HFF-Myc (cell line): ENCODE measurements around the gene KCNMA1.

ENCODE experiments used
- DNase-seq: peaks from one replicate; pipeline ENCODE4 v3.0.0-alpha.2; 2011; ENCODE audit warnings: low read depth; ENCODE audit errors: extremely low read depth
- H3K4me3 ChIP-seq: replicated peaks from 2 replicates; pipeline ENCODE4 v1.5.1; 2011; ENCODE audit warnings: low read depth, mild to moderate bottlenecking, control low read depth, low read length
- CTCF ChIP-seq: IDR thresholded peaks from 2 replicates; pipeline ENCODE4 v1.5.1; 2012; ENCODE audit warnings: mild to moderate bottlenecking, low read depth, low read length, control low read depth; ENCODE audit errors: missing control alignments

Gene KCNMA1

GRCh38 chr10:77467422-77467963 is 170.1 kb downstream of the KCNMA1 start:
- no peak overlapping the region for H3K4me3 ChIP-seq
- TF ChIP-seq CTCF: no peak
- DNase-seq: no peak

GRCh38 chr10:77463967-77464745 is 173.5 kb downstream of the KCNMA1 start:
- DNase-seq: no peak
- no peak for TF ChIP-seq CTCF
- no peak overlapping the region for H3K4me3 ChIP-seq

GRCh38 chr10:77463499-77463898 is 174.1 kb downstream of the KCNMA1 start:
- no peak for DNase-seq
- TF ChIP-seq CTCF: no peak
- H3K4me3 ChIP-seq: no peak overlapping the region

GRCh38 chr10:77461636-77462296 is 175.8 kb downstream of the KCNMA1 start:
- no peak for TF ChIP-seq CTCF
- DNase-seq: no peak
- no peak overlapping the region for H3K4me3 ChIP-seq

- H3K4me3 ChIP-seq: no peak overlapping the region
- no peak for DNase-seq
- TF ChIP-seq CTCF: no peak
These were observed 177.7 kb downstream of the KCNMA1 start for GRCh38 chr10:77459905-77460304.

GRCh38 chr10:77458986-77459590 is 178.5 kb downstream of the KCNMA1 start:
- H3K4me3 ChIP-seq: no peak overlapping the region
- no peak for DNase-seq
- no peak for TF ChIP-seq CTCF
